Activated effector memory CD4-positive, alpha-beta T cell treated with Interleukin-2 at 50 U/mL for 16 hours (primary cell): Measurements from ENCODE around the gene CCND1.
"Not testable (repeated sequence)": the region's sequence is repeated elsewhere in the genome, so short reads cannot be mapped to it uniquely, and the experiment has no call there.

Experiments used
- DNase-seq: peaks from one replicate; pipeline ENCODE4 v3.0.0-alpha.2; 2020

Gene CCND1

DNA sequence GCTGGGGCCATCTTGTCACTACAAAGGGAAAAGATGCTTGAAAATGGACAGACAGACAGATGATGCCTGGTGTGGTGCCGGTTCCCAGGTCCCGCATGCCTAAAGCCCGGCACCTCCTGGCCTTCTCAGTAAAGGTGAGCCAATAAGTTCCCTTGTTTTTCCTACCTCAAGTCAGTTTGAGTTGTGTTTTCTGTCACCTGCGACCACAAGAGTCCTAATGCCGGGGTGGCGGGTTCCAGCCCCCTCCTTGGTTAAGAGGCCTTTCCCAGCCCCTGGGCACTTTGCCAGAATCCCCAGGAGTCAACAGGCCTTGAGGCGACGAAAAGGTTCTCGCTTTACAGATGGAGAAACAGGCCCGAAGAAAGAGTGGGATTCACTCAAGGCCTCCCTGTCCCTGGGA, 53.8 kb downstream of the CCND1 start:
- DNase-seq = no peak

DNA sequence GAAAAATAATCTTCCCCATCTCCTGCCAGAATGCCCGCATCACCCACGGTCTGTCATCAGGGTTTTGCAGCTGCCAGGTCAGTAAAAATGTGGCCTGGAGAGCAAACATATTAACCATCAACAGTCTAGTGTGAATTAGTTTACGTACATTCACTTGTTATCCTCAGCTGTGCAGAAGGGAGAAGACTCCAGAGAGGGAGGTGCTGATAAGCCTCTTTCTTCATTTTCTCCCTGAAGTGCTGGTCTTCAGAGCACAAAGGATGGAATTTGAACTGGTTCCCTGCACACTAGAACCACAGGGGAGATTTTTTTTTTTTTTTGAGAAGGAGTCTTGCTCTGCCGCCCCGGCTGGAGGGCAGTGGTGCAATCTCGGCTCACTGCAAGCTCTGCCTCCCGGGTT, 54.6 kb downstream of the CCND1 start:
- DNase-seq = no peak

DNA sequence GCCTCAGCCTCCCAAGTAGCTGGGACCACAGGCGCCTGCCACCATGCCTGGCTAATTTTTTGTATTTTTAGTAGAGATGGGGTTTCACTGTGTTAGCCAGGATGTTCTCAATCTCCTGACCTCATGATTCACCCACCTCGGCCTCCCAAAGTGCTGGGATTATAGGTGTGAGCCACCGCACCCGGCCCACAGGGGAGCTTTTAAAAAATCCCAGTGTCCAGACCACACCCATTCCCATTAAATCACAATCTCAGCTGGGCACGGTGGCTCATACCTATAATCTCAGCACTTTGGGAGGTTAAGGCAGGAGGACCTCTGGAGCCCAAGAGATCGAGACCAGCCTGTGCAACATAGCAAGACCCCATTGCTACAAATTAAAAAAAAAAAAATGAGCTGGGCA, 55.0 kb downstream of the CCND1 start:
- not testable (repeated sequence) for DNase-seq

DNA sequence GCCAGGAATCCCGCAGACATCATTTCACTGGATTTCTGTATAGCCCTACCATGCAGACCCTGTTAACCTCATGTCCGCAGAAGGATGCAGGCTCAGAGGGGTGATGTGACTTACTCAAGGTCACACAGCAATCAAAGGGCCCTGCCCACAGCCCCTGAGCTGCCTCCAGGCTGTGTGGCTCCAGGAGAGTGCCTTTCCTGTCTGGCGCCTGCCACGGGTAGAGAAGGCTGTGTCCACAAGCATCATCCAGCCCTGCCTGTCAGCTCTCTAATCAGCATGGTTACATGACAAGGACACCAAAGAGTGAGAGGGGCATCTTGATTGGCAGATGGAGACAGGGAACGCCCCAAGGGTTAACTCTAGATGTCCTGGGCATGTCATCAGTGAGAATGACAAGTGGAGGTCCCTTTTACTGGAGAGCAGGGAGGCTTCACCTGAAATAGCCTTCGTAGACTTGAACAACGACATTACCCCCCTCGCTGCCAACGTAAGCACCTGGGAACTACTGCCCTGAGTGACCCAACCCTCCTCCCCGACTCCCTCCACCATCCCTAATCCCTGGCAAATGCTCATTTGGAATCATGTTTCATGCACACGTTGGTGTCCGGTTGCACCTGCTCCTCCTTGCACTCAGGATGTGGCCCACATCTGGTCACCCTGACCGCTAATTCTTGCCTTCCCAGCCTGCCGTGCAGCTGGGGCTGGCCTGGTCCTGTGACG, 56.0 kb downstream of the CCND1 start:
- DNase-seq = no peak

DNA sequence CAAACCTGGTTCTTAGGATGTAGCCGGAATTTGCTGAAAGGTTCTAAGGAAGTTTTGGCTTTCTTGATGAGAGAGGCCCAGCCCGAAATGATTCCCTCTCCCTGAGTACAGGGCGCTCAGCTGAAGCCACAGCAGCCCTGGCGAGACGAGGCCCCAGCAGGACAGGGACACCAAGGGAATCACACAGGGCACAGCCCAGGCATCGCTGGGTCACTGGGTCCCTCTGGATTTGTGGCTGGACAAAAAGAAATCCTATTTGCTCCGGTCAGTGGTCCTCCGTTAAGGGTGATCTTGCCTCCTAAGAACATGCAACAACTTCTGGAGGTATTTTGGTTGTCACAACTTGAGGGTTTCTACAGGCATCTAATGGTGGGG, 56.5 kb downstream of the CCND1 start:
- no peak for DNase-seq

DNA sequence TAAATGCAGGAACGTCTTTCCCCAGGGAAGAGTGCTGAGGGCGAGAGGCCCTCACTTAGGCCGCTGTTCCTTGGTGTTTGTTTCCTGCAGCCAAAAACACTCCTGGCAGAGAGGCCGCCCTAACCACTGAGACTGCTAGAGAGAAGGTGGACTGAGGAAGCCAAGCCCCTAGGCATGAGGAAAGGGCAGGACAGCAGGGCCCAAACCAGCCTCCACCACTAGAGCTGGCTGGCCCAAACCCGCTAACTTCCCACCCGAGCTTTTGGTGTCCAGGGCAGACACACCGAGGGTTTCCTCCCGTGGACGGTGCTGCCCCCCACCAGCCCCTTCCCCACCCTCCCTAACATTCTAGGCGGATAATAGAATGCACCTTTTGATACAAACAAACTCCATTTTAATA, 56.9 kb downstream of the CCND1 start:
- DNase-seq = no peak

DNA sequence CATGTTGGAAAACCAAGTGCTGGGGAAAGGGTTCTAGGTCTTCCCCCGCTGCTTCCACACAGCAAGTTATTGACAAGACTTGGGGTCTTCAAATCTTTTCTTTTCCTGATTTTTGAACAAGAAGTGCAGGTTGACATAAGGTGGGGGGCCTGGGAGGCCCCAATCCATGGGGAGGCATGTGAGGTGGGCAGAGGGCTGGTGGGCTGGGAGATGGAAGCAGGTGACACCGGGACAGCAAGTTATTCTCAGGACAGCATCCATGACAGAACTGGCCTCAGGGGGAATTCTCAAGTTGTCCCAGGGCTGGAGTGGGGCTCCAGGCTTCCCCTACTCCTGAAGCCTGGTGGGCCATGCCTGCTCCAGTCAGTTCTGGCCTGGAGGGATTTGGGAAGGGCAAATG, 57.4 kb downstream of the CCND1 start:
- no peak for DNase-seq

DNA sequence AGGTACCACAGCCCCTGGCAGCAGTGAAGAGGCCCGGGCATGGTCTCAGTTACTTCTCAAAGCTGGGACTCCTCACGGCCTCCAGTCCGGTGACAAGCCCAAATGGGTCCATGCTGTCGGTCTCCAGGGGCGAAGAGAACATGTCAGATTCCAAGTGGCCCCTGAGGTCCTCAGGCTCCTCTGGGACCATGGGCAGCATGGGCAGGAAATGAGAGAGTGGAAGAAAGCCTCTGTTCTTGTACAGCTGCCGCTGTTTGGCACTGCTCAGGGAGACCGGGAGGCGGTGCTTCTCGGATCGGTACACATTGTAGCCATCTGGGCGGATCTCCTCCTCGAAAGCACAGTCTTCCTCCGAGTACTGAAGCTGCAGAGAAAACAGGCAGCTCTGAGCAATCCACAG, 58.3 kb downstream of the CCND1 start:
- no peak for DNase-seq

DNA sequence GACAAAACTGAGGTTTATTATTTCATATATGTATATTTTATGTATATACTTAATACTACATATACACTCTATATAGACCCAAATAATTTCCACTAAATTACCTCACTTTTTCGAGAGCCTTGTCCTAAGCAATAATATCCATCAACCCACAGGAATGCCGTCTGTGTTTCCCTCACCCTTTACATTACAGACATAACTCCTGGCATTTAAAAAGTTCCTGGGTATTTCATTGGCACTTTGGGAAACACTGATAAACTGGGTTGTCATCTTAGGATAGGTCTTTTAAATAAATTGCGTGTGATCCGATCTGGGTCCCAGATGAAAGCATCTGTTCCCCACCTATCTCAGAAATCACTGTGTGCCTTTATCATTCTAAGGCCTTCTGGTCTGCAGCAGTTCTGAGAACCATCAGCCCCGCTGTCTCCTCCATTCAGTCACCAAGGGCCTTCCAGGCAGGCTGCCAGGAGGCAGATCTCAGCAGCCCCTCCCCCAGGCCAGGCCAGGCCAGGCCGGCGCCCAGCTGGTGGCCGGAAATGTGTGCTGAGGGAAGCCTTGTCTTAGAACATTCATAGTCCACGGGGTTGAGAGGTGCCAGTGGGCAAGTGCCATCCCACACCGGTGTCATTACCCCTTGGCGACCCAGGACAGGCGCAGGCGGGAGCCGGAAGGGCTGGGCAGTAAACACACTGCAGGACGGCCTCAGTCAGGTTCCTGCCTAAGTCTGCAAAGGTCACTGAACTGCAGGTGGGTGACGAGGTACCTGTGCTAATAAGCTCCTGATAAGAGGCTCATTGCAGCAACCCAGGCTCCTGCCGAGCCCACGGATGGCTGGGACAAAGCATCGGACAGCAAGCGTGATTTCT, 59.6 kb downstream of the CCND1 start:
- DNase-seq = no peak

DNA sequence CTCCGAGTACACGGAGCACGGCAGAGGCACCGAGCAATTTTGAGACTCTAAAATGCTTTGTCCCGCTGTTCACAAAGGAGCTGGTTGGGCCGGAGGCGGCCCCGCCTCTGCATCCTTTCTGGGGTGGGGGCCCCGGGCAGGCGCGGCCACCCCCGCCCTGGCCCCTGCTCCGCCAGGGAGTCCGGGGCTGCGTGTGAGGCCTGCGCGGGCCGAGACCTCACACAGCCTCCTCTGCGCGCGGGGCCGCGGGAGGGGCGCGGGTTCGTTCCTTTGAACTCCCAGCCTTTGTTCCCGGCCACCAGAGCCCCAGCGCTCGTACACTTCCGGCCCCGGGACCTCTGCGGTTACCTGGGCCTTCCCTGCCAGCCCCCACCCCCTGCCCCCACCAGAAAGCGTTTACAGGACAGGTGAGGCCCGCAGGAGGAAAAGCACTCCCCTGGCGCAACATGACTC, 61.3 kb downstream of the CCND1 start:
- no peak for DNase-seq

DNA sequence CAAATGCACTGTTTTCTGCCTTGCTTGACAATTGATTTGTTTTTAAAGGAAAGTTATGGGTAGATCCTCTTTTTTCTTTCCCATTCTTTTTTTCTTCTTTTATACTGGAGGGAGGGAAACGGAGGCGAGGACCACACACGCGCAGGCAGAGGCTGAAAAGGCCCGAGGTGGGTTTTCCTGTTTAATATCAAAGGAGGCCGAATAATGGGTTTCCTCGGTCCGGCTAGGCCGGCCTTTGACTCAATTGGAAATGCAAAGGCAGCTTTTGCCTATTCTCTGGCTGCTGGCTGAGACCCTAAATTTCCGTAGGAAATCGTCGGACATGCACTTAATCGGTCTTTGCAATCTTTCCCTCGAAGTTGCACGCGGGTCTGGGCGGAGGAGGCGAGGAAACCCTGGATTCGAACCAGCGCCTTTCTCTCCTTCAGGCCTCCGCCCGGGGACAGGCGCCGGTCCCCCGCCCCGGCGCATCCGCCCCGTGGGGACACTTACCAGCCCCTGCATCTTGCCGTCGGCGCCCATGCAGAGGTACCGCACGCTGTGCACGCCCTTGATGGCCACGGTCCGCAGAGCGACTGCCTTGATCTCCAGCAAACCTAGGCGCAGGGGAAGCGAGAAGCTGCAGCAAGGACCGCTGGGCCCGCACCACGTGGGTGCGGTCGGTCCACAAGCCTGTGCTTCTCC, 62.0 kb downstream of the CCND1 start:
- DNase-seq = no peak

DNA sequence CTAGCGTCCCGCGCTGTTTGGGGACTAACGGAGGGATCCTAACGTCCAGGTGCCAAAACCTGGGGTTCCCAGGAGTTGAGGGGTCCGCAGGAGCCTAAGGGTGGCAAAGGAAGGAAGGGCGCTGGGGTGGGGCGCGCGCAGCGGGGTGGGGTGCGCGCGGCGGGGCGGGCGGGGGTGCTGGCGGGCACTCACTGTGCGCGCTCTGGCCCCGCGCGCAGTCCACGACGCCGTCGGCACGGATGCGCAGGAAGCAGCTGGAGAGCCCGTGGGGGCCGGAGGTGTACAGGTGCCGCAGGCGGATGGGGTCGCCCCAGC, 62.5 kb downstream of the CCND1 start:
- DNase-seq = no peak
